ENCODE data around the gene STOML1.
A peak's percentile ranks its signal among the peaks of the same experiment; 100 is the strongest.

STOML1 gene

GRCh38 chr15:74022706-74023470, 30.8 kb upstream of the STOML1 start:
- DNase-seq, result no peak

- no peak for DNase-seq
Measured at GRCh38 chr15:74019734-74020133, 27.6 kb upstream of the STOML1 start.

- DNase-seq, result no peak
Measured at GRCh38 chr15:74013374-74013894, 21.3 kb upstream of the STOML1 start.

- no peak for DNase-seq
Measured at GRCh38 chr15:74011610-74012009, 19.5 kb upstream of the STOML1 start.

GRCh38 chr15:74010929-74011540, 18.9 kb upstream of the STOML1 start:
- no peak for DNase-seq

- no peak for DNase-seq
Measured at GRCh38 chr15:74008901-74009300, 16.8 kb upstream of the STOML1 start.

GRCh38 chr15:74007820-74008371, 15.8 kb upstream of the STOML1 start:
- no peak for DNase-seq

GRCh38 chr15:74006774-74007639, 14.9 kb upstream of the STOML1 start:
- DNase-seq, result no peak

- DNase-seq, result no peak
Measured at GRCh38 chr15:73997986-73998385, 5.9 kb upstream of the STOML1 start.

GRCh38 chr15:73996939-73997338, 4.8 kb upstream of the STOML1 start:
- peak in 1 of 56 donors; percentile 13 for DNase-seq

- no peak for DNase-seq
Measured at GRCh38 chr15:73996267-73996666, 4.2 kb upstream of the STOML1 start.

- peak in 5 of 56 donors; percentile 18 to 51 (median 39) for DNase-seq
Measured at GRCh38 chr15:73994912-73995622, 3.0 kb upstream of the STOML1 start.

GRCh38 chr15:73994413-73994883, 2.4 kb upstream of the STOML1 start, which contains the start of gene PML:
TSS of gene PML (plus strand) at chr15:73994716. CDS start at chr15:73994813, 97 bp downstream.
- DNase-seq, result peak; percentile 41 to 96 (median 91)

GRCh38 chr15:73993211-73993994, 1.3 kb upstream of the STOML1 start:
- DNase-seq, result no peak

GRCh38 chr15:73992594-73992898, 451 bp upstream of the STOML1 start:
- DNase-seq, result no peak

- DNase-seq, result peak in 27 of 56 donors; percentile 9 to 55 (median 32)
Measured at GRCh38 chr15:73991260-73991659, 835 bp downstream of the STOML1 start.

- no peak for DNase-seq
Measured at GRCh38 chr15:73990250-73991005, 1.7 kb downstream of the STOML1 start.

- no peak for DNase-seq
Measured at GRCh38 chr15:73989001-73989798, 2.9 kb downstream of the STOML1 start.
